DOHH2 (cell line): ENCODE measurements around the gene ZBTB45.

ENCODE experiments used
- H3F3A ChIP-seq: fragments of 200-600 bp; sonication (generic), shearing (Covaris generic); 2 replicates; pipeline ENCODE4 v1.6.0; 2016; ENCODE audit warnings: antibody characterized with exemption, mild to moderate bottlenecking; ENCODE audit not compliant: control insufficient read depth, insufficient read depth
- H3K27ac ChIP-seq: fragments of 200-600 bp; sonication (generic); 2 replicates; pipeline ENCODE4 v1.5.1; 2014; ENCODE audit warnings: low read depth, mild to moderate bottlenecking, low read length, moderate library complexity
- H3K27me3 ChIP-seq: fragments of 200-600 bp; sonication (generic); 2 replicates; pipeline ENCODE4 v1.6.1; 2014; ENCODE audit warnings: mild to moderate bottlenecking, low read length, mixed read lengths; ENCODE audit not compliant: control insufficient read depth
- H3K36me3 ChIP-seq: fragments of 200-600 bp; sonication (generic); 2 replicates; pipeline ENCODE4 v1.6.1; 2014; ENCODE audit warnings: mild to moderate bottlenecking, low read length, moderate library complexity, mixed read lengths; ENCODE audit not compliant: control insufficient read depth
- H3K4me1 ChIP-seq: fragments of 200-600 bp; sonication (generic); 2 replicates; pipeline ENCODE4 v1.6.1; 2014; ENCODE audit warnings: mild to moderate bottlenecking, low read length, mixed read lengths; ENCODE audit not compliant: control insufficient read depth
- H3K4me2 ChIP-seq: fragments of 200-600 bp; sonication (generic); 2 replicates; pipeline ENCODE4 v1.6.0; 2014; ENCODE audit warnings: mild to moderate bottlenecking, low read length, moderate library complexity
- H3K4me3 ChIP-seq: fragments of 200-600 bp; sonication (generic); 2 replicates; pipeline ENCODE4 v1.5.1; 2014; ENCODE audit warnings: mild to moderate bottlenecking, low read length, mixed read lengths
- H3K79me2 ChIP-seq: fragments of 200-600 bp; sonication (generic); 2 replicates; pipeline ENCODE4 v1.6.1; 2014; ENCODE audit warnings: mild to moderate bottlenecking, low read length, mixed read lengths; ENCODE audit not compliant: control insufficient read depth
- H3K9me2 ChIP-seq: fragments of 200-600 bp; sonication (generic); replicated peaks from 2 replicates; pipeline ENCODE4 v1.6.1; 2014; ENCODE audit warnings: mild to moderate bottlenecking, low read length, mixed read lengths; ENCODE audit not compliant: control insufficient read depth
- H3K9me3 ChIP-seq: fragments of 200-600 bp; sonication (generic); 2 replicates; pipeline ENCODE4 v1.6.1; 2014; ENCODE audit warnings: antibody characterized with exemption, low read length, mixed read lengths; ENCODE audit not compliant: control insufficient read depth, insufficient read depth
- H4K20me1 ChIP-seq: fragments of 200-600 bp; sonication (generic); 2 replicates; pipeline ENCODE4 v1.6.0; 2014; ENCODE audit warnings: low read depth, mild to moderate bottlenecking, antibody characterized with exemption, low read length, moderate library complexity; ENCODE audit not compliant: control insufficient read depth, insufficient read depth
- EZH2phosphoT487 ChIP-seq: fragments of 200-600 bp; sonication (generic); IDR thresholded peaks from 2 replicates; pipeline ENCODE4 v1.6.1; 2017; ENCODE audit warnings: borderline replicate concordance, mild to moderate bottlenecking, antibody characterized with exemption, low read length, moderate library complexity, mixed read lengths
- TF ChIP-seq, protein P1 (sequence below): fragments of 200-600 bp; sonication (generic); IDR thresholded peaks from one replicate; pipeline ENCODE4 v1.5.1; 2014; ENCODE audit warnings: antibody characterized with exemption, mild to moderate bottlenecking, low read depth, low read length; ENCODE audit not compliant: poor library complexity, severe bottlenecking

The ZBTB45 gene

GRCh38 chr19:58555369-58555885 is 35.8 kb upstream of the ZBTB45 start:
- no peaks in the 10 kb centered on the region for H3K9me3 ChIP-seq
- H3K9me2 ChIP-seq, result no peaks in the 10 kb centered on the region
- H3K36me3 ChIP-seq, result peaks cover 73% of the 10 kb centered on the region
- H3K79me2 ChIP-seq, result peaks cover 53% of the 10 kb centered on the region
- peak overlapping the region; percentile 70 for H3K27ac ChIP-seq
- TF ChIP-seq, protein P1, sequence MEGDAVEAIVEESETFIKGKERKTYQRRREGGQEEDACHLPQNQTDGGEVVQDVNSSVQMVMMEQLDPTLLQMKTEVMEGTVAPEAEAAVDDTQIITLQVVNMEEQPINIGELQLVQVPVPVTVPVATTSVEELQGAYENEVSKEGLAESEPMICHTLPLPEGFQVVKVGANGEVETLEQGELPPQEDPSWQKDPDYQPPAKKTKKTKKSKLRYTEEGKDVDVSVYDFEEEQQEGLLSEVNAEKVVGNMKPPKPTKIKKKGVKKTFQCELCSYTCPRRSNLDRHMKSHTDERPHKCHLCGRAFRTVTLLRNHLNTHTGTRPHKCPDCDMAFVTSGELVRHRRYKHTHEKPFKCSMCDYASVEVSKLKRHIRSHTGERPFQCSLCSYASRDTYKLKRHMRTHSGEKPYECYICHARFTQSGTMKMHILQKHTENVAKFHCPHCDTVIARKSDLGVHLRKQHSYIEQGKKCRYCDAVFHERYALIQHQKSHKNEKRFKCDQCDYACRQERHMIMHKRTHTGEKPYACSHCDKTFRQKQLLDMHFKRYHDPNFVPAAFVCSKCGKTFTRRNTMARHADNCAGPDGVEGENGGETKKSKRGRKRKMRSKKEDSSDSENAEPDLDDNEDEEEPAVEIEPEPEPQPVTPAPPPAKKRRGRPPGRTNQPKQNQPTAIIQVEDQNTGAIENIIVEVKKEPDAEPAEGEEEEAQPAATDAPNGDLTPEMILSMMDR, result no peak
- TF ChIP-seq EZH2phosphoT487, result no peak
- H3K4me2 ChIP-seq, result peak overlapping the region; percentile 74
- H3K27me3 ChIP-seq, result no peaks in the 10 kb centered on the region
- H4K20me1 ChIP-seq, result no peaks in the 10 kb centered on the region
- H3F3A ChIP-seq, result peaks cover 51% of the 10 kb centered on the region
- peaks cover 60% of the 10 kb centered on the region for H3K4me1 ChIP-seq
- H3K4me3 ChIP-seq, result peak overlapping the region; percentile 92

GRCh38 chr19:58554494-58555368 is 35.1 kb upstream of the ZBTB45 start, which contains the start of gene CHMP2A:
Gene CHMP2A (minus strand): TSS chr19:58555105. CDS start chr19:58554212, 893 bp downstream.
- Histone ChIP-seq H3K4me3 (peak within 1 kb of the TSS; percentile 92), H3K36me3 (peaks cover 80% of the 10 kb centered on the region), H3K4me2 (peak within 1 kb of the TSS; percentile 90), H3K27ac (peak within 1 kb of the TSS; percentile 70), H3K27me3 (no peaks in the 10 kb centered on the region), H4K20me1 (no peaks in the 10 kb centered on the region), H3K9me3 (no peaks in the 10 kb centered on the region), H3K79me2 (peaks cover 53% of the 10 kb centered on the region), H3K9me2 (no peaks in the 10 kb centered on the region), H3K4me1 (peaks cover 53% of the 10 kb centered on the region), H3F3A (peaks cover 44% of the 10 kb centered on the region)
- no peak for TF ChIP-seq EZH2phosphoT487
- TF ChIP-seq, protein P1, result peak; percentile 30

GRCh38 chr19:58553799-58554493 is 34.3 kb upstream of the ZBTB45 start:
- H3K9me2 ChIP-seq, result no peaks in the 10 kb centered on the region
- TF ChIP-seq, protein P1, result no peak
- no peak for TF ChIP-seq EZH2phosphoT487
- peak overlapping the region; percentile 70 for H3K27ac ChIP-seq
- H3K36me3 ChIP-seq, result peaks cover 85% of the 10 kb centered on the region
- H3K9me3 ChIP-seq, result no peaks in the 10 kb centered on the region
- peaks cover 45% of the 10 kb centered on the region for H3K4me1 ChIP-seq
- peaks cover 46% of the 10 kb centered on the region for H3F3A ChIP-seq
- peak overlapping the region; percentile 74 for H3K4me2 ChIP-seq
- H4K20me1 ChIP-seq, result no peaks in the 10 kb centered on the region
- peaks cover 55% of the 10 kb centered on the region for H3K79me2 ChIP-seq
- H3K4me3 ChIP-seq, result peak overlapping the region; percentile 92
- no peaks in the 10 kb centered on the region for H3K27me3 ChIP-seq
